GM12864 (cell line): ENCODE results near the gene RASIP1.

Experiments used
- DNase-seq: peaks from one replicate; pipeline ENCODE4 v3.0.0-alpha.2; 2011; ENCODE audit warnings: low read depth
- H3K4me3 ChIP-seq: 2 replicates; pipeline ENCODE4 v1.5.1; 2011; ENCODE audit warnings: mild to moderate bottlenecking, low read depth, low read length, control low read depth
- TF ChIP-seq, protein P1 (sequence below): IDR thresholded peaks from 2 replicates; pipeline ENCODE4 v1.5.1; 2011; ENCODE audit warnings: low read depth, mild to moderate bottlenecking, moderate library complexity, low read length, control low read depth, inconsistent platforms; ENCODE audit errors: missing control alignments

RASIP1 gene

GRCh38 chr19:48760504-48761205, 20.2 kb upstream of the RASIP1 start:
- no peak for DNase-seq
- no peak overlapping the region for H3K4me3 ChIP-seq
- TF ChIP-seq, protein P1, sequence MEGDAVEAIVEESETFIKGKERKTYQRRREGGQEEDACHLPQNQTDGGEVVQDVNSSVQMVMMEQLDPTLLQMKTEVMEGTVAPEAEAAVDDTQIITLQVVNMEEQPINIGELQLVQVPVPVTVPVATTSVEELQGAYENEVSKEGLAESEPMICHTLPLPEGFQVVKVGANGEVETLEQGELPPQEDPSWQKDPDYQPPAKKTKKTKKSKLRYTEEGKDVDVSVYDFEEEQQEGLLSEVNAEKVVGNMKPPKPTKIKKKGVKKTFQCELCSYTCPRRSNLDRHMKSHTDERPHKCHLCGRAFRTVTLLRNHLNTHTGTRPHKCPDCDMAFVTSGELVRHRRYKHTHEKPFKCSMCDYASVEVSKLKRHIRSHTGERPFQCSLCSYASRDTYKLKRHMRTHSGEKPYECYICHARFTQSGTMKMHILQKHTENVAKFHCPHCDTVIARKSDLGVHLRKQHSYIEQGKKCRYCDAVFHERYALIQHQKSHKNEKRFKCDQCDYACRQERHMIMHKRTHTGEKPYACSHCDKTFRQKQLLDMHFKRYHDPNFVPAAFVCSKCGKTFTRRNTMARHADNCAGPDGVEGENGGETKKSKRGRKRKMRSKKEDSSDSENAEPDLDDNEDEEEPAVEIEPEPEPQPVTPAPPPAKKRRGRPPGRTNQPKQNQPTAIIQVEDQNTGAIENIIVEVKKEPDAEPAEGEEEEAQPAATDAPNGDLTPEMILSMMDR, result no peak

DNA sequence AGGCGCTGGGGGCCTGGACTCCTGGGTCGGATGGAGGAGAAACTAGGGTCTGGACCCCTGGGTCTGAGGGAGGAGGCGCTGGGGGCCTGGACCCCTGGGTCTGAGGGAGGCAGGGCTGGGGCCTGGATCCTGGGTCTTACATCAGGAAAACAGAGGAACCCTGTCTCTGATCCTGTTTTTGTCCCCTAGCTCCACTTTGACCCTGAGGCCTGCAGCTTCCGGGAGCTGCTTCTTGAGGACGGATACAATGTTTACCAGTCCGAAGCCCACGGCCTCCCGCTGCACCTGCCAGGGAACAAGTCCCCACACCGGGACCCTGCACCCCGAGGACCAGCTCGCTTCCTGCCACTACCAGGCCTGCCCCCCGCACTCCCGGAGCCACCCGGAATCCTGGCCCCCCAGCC, 17.3 kb upstream of the RASIP1 start:
- DNase-seq, result no peak
- TF ChIP-seq, protein P1, result no peak
- no peak overlapping the region for H3K4me3 ChIP-seq

DNA sequence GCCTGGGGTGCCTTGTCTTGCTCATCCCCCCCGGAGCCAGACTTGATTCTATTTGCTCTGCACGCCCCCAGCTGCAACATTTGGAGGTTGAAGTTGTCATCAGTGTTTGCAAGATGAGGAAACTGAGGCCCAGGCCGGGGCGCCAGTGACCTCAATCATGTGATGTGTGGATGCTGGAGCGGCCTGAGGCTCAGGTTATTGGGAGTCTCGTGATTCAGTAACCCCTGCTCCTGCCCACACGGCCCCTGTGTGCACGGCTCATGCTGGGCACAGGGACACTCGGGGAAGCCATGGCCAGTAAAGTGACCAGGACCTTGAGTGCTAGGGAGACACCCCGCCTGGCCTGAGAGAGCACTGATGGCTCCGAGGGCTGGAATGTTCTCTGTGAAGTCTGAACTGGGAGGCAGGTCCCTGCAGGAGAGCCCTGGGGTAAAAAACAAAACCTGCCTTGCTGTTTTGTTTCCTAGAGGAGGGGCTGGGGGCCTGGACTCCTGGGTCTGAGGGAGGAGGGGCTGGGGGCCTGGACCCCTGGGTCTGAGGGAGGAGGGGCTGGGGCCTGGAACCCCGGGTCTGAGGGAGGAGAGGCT, 16.8 kb upstream of the RASIP1 start:
- no peak overlapping the region for H3K4me3 ChIP-seq
- TF ChIP-seq, protein P1, result no peak
- DNase-seq, result no peak

- DNase-seq, result no peak
- TF ChIP-seq, protein P1, result no peak
- no peak overlapping the region for H3K4me3 ChIP-seq
Observed at GRCh38 chr19:48756686-48757085, 16.3 kb upstream of the RASIP1 start.

DNA sequence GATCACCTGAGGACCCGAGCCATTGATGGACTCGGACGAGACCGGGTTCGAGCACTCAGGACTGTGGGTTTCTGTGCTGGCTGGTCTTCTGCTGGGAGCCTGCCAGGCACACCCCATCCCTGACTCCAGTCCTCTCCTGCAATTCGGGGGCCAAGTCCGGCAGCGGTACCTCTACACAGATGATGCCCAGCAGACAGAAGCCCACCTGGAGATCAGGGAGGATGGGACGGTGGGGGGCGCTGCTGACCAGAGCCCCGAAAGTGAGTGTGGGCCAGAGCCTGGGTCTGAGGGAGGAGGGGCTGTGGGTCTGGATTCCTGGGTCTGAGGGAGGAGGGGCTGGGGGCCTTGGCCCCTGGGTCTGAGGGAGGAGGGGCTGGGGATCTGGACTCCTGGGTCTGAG, 15.8 kb upstream of the RASIP1 start:
- TF ChIP-seq, protein P1, result no peak
- H3K4me3 ChIP-seq, result no peak overlapping the region

DNA sequence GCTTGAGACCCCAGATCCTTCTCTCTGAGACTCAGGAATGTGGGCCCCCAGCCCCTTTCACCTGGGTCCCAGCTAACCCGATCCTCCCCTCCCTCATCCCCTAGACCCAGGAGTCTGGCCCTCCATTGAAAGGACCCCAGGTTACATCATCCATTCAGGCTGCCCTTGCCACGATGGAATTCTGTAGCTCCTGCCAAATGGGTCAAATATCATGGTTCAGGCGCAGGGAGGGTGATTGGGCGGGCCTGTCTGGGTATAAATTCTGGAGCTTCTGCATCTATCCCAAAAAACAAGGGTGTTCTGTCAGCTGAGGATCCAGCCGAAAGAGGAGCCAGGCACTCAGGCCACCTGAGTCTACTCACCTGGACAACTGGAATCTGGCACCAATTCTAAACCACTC, 15.4 kb upstream of the RASIP1 start:
- TF ChIP-seq, protein P1, result no peak
- no peak overlapping the region for H3K4me3 ChIP-seq
- no peak for DNase-seq

More for the DNA sequence above, 15.8 kb upstream of the RASIP1 start:
- no peak for DNase-seq
